GM12878 (cell line): Measurements from ENCODE around the gene PLB1.

Experiments used
- EZH2 ChIP-seq: IDR thresholded peaks from 2 replicates; pipeline ENCODE4 v1.6.1; 2012; ENCODE audit warnings: low read depth, mild to moderate bottlenecking, control low read depth, inconsistent platforms, low read length, borderline replicate concordance; ENCODE audit not compliant: control insufficient read depth
- IKZF1 ChIP-seq: fragments of 450-650 bp; conservative IDR thresholded peaks from 2 replicates; pipeline ENCODE4 v1.6.1; 2017; ENCODE audit warnings: antibody characterized with exemption, mild to moderate bottlenecking
- KDM1A ChIP-seq: fragments of 200-600 bp; sonication (generic); IDR thresholded peaks from 2 replicates; pipeline ENCODE4 v1.6.1; 2016; ENCODE audit warnings: borderline replicate concordance
- NR2C2 ChIP-seq: IDR thresholded peaks from 2 replicates; pipeline ENCODE4 v1.6.1; 2011; ENCODE audit warnings: borderline replicate concordance, low read depth; ENCODE audit not compliant: control insufficient read depth, insufficient read length
- SP1 ChIP-seq: IDR thresholded peaks from one replicate; pipeline ENCODE4 v1.6.1; 2011; ENCODE audit warnings: low read depth, low read length
- YY1 ChIP-seq: IDR thresholded peaks from 2 replicates; pipeline ENCODE4 v1.6.1; 2011; ENCODE audit warnings: low read depth, mild to moderate bottlenecking, low read length
- TF ChIP-seq, protein P1 (sequence below), 3 experiments: IDR thresholded peaks in 2 of 3; conservative IDR thresholded peaks in 1 of 3; 2 replicates each; pipeline ENCODE4 v1.5.1; 2011; ENCODE audit warnings: low read depth in 3 of 3, low read length in 3 of 3, mild to moderate bottlenecking in 3 of 3, control low read depth in 2 of 3, moderate library complexity in 2 of 3, inconsistent platforms in 1 of 3, mixed read lengths in 1 of 3; ENCODE audit not compliant: control insufficient read depth in 2 of 3, insufficient read depth in 1 of 3; ENCODE audit errors: extremely low read depth in 1 of 3
- TF ChIP-seq, protein P2 (sequence below): fragments of 450-650 bp; IDR thresholded peaks from 2 replicates; pipeline ENCODE4 v1.6.1; 2017; ENCODE audit warnings: mild to moderate bottlenecking
- TF ChIP-seq, protein P3 (sequence below): IDR thresholded peaks from 2 replicates; pipeline ENCODE4 v1.6.1; 2012; ENCODE audit warnings: mild to moderate bottlenecking, low read depth, low read length

DNA sequence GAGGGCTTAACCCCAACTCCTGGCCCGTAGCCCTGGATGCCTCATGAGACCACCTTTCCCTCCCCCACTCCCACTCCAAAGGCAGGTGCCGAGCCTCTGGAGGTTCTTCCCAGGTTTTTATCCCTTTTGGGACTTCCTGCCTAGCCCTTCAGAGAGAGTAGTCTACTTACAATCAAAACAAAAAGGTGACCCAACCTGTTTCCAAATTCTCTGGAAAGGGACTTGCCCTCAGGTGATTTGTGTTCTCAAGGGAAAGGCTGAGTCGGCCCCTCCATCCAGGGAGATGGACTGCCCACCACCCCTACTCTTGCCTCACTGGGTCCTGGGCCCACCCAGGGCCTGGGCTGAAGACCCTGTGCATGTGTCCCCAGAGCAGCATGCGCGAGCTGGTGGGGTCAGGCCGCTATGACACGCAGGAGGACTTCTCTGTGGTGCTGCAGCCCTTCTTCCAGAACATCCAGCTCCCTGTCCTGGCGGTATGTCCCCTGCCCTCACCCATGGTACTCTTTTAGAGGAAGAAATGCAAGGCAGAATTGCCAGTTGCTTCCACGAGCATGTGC is 108.5 kb downstream of the PLB1 start:
- TF ChIP-seq, protein P1, sequence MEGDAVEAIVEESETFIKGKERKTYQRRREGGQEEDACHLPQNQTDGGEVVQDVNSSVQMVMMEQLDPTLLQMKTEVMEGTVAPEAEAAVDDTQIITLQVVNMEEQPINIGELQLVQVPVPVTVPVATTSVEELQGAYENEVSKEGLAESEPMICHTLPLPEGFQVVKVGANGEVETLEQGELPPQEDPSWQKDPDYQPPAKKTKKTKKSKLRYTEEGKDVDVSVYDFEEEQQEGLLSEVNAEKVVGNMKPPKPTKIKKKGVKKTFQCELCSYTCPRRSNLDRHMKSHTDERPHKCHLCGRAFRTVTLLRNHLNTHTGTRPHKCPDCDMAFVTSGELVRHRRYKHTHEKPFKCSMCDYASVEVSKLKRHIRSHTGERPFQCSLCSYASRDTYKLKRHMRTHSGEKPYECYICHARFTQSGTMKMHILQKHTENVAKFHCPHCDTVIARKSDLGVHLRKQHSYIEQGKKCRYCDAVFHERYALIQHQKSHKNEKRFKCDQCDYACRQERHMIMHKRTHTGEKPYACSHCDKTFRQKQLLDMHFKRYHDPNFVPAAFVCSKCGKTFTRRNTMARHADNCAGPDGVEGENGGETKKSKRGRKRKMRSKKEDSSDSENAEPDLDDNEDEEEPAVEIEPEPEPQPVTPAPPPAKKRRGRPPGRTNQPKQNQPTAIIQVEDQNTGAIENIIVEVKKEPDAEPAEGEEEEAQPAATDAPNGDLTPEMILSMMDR (IDR thresholded peaks at IDR 0.05 in 2 of 3, conservative IDR thresholded peaks at IDR 0.05 in 1 of 3; ENCODE audit: control insufficient read depth in 2 of 3, extremely low read depth in 1 of 3, insufficient read depth in 1 of 3, low read depth in 3 of 3, low read length in 3 of 3), result no peak
- TF ChIP-seq SP1, result no peak
- TF ChIP-seq, protein P2, sequence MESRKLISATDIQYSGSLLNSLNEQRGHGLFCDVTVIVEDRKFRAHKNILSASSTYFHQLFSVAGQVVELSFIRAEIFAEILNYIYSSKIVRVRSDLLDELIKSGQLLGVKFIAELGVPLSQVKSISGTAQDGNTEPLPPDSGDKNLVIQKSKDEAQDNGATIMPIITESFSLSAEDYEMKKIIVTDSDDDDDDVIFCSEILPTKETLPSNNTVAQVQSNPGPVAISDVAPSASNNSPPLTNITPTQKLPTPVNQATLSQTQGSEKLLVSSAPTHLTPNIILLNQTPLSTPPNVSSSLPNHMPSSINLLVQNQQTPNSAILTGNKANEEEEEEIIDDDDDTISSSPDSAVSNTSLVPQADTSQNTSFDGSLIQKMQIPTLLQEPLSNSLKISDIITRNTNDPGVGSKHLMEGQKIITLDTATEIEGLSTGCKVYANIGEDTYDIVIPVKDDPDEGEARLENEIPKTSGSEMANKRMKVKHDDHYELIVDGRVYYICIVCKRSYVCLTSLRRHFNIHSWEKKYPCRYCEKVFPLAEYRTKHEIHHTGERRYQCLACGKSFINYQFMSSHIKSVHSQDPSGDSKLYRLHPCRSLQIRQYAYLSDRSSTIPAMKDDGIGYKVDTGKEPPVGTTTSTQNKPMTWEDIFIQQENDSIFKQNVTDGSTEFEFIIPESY, result no peak
- no peak for TF ChIP-seq YY1
- no peak for TF ChIP-seq NR2C2
- no peak for TF ChIP-seq KDM1A
- TF ChIP-seq, protein P3, sequence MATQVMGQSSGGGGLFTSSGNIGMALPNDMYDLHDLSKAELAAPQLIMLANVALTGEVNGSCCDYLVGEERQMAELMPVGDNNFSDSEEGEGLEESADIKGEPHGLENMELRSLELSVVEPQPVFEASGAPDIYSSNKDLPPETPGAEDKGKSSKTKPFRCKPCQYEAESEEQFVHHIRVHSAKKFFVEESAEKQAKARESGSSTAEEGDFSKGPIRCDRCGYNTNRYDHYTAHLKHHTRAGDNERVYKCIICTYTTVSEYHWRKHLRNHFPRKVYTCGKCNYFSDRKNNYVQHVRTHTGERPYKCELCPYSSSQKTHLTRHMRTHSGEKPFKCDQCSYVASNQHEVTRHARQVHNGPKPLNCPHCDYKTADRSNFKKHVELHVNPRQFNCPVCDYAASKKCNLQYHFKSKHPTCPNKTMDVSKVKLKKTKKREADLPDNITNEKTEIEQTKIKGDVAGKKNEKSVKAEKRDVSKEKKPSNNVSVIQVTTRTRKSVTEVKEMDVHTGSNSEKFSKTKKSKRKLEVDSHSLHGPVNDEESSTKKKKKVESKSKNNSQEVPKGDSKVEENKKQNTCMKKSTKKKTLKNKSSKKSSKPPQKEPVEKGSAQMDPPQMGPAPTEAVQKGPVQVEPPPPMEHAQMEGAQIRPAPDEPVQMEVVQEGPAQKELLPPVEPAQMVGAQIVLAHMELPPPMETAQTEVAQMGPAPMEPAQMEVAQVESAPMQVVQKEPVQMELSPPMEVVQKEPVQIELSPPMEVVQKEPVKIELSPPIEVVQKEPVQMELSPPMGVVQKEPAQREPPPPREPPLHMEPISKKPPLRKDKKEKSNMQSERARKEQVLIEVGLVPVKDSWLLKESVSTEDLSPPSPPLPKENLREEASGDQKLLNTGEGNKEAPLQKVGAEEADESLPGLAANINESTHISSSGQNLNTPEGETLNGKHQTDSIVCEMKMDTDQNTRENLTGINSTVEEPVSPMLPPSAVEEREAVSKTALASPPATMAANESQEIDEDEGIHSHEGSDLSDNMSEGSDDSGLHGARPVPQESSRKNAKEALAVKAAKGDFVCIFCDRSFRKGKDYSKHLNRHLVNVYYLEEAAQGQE, result no peak
- TF ChIP-seq IKZF1, result no peak
- no peak for TF ChIP-seq EZH2
